Glutamatergic neuron (in vitro differentiated cells): ENCODE results near the gene GLB1L. TPM values are rescaled to one million over a fixed set of nuclear protein-coding genes. Genes with fewer than 3 reads are reported as not detected.

Experiments used
- DNase-seq: peaks from one replicate; pipeline ENCODE4 v3.0.0; 2022
- H3K27ac Mint-ChIP-seq: one replicate; pipeline ENCODE4 v1.8.0; 2020; ENCODE audit warnings: mild to moderate bottlenecking, mixed read lengths, inconsistent platforms; ENCODE audit not compliant: unreplicated experiment
- H3K27me3 Mint-ChIP-seq: one replicate; pipeline ENCODE4 v1.8.0; 2020; ENCODE audit warnings: mild to moderate bottlenecking, moderate library complexity, mixed read lengths, inconsistent platforms; ENCODE audit not compliant: unreplicated experiment
- H3K36me3 Mint-ChIP-seq: one replicate; pipeline ENCODE4 v1.8.0; 2020; ENCODE audit warnings: mild to moderate bottlenecking, mixed read lengths, inconsistent platforms; ENCODE audit not compliant: unreplicated experiment
- H3K4me1 Mint-ChIP-seq: one replicate; pipeline ENCODE4 v1.8.0; 2020; ENCODE audit warnings: mild to moderate bottlenecking, low read depth, mixed read lengths, inconsistent platforms; ENCODE audit not compliant: unreplicated experiment
- H3K4me3 Mint-ChIP-seq: one replicate; pipeline ENCODE4 v1.8.0; 2020; ENCODE audit warnings: mild to moderate bottlenecking, mixed read lengths, inconsistent platforms; ENCODE audit not compliant: unreplicated experiment
- H3K9me3 Mint-ChIP-seq: one replicate; pipeline ENCODE4 v1.8.0; 2020; ENCODE audit warnings: mild to moderate bottlenecking, moderate library complexity, mixed read lengths, inconsistent platforms; ENCODE audit not compliant: unreplicated experiment
- total RNA-seq: library from RNA; stranded (reverse); fragmentation: NEBNext Ultra II Directional; extraction: Animal tissue kit (Norgen Biotek cat#: 25700); gene quantifications from one replicate; pipeline ENCODE4 v1.2.1, GENCODE V29; 2021; ENCODE audit not compliant: unreplicated experiment
- TF ChIP-seq, protein P1 (sequence below): fragments of 200-600 bp; sonication (generic); IDR thresholded peaks from one replicate; pipeline ENCODE4 v1.5.0; 2021; ENCODE audit not compliant: partially characterized antibody, unreplicated experiment

Gene GLB1L
- total RNA-seq, 1 donor from 2014 or later: 6.2 TPM

DNA sequence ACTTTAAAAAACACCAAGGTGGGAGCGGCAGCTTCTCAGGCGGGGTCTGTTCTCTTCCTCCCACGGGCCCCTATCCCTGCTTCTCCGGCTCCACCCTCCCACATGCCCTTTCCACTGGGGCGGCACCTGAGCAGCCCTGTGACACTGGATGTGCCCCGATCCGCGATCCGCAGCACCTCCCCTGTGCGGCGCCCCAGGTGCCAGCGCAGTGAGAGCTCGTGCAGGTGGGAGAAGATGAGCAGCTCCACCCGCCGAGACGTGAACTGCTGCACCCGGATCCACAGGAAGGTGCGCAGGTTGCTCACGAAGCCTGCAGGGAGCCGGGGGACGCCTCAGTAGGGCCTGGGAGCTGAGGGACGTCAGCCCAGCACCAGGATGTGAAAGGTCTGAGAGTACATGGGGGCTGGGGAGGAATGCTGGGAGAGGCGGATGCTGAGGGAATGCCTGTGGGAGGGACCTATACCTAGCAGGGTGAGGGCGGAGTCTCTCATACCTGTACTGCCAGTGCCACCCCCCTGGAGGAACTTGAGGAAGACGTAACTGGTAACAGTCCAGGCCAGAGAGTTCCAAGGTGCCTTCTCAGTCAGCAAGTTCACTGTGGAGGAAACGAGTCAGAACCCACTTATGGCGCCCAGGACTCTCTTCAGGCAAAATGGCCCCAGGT lies 29.2 kb downstream of the GLB1L start:
- Mint-ChIP-seq H3K4me3 (no peak overlapping the region), H3K27me3 (peaks cover 7% of the 10 kb centered on the region), H3K27ac (no peak overlapping the region), H3K4me1 (peaks cover 11% of the 10 kb centered on the region), H3K9me3 (peaks cover 15% of the 10 kb centered on the region), H3K36me3 (no peaks in the 10 kb centered on the region)
- TF ChIP-seq, protein P1, sequence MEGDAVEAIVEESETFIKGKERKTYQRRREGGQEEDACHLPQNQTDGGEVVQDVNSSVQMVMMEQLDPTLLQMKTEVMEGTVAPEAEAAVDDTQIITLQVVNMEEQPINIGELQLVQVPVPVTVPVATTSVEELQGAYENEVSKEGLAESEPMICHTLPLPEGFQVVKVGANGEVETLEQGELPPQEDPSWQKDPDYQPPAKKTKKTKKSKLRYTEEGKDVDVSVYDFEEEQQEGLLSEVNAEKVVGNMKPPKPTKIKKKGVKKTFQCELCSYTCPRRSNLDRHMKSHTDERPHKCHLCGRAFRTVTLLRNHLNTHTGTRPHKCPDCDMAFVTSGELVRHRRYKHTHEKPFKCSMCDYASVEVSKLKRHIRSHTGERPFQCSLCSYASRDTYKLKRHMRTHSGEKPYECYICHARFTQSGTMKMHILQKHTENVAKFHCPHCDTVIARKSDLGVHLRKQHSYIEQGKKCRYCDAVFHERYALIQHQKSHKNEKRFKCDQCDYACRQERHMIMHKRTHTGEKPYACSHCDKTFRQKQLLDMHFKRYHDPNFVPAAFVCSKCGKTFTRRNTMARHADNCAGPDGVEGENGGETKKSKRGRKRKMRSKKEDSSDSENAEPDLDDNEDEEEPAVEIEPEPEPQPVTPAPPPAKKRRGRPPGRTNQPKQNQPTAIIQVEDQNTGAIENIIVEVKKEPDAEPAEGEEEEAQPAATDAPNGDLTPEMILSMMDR: no peak
- DNase-seq: no peak

DNA sequence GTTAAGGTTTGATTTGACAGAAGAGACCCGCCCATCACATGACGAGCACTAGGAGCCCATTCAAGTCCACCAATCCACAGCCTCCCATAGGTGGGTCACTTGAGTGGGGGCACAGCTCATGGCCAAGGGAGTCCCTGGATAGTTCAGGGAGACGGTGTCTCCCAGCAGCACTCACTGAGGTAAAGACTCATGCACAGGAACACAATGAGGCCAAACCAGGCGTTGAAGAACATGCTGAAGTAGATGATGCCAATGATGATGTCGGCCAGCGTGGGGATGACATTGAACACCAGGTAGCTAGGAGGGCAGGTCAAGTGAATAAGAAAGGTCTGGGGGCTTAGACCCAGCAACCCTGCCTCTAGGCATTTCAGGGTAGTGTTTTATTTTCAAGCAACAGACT lies 30.5 kb downstream of the GLB1L start:
- no peaks in the 10 kb centered on the region for H3K36me3 Mint-ChIP-seq
- peaks cover 11% of the 10 kb centered on the region for H3K4me1 Mint-ChIP-seq
- H3K9me3 Mint-ChIP-seq: peaks cover 15% of the 10 kb centered on the region
- peaks cover 7% of the 10 kb centered on the region for H3K27me3 Mint-ChIP-seq
- H3K27ac Mint-ChIP-seq: no peak overlapping the region
- H3K4me3 Mint-ChIP-seq: no peak overlapping the region
- TF ChIP-seq, protein P1: no peak
- no peak for DNase-seq

DNA sequence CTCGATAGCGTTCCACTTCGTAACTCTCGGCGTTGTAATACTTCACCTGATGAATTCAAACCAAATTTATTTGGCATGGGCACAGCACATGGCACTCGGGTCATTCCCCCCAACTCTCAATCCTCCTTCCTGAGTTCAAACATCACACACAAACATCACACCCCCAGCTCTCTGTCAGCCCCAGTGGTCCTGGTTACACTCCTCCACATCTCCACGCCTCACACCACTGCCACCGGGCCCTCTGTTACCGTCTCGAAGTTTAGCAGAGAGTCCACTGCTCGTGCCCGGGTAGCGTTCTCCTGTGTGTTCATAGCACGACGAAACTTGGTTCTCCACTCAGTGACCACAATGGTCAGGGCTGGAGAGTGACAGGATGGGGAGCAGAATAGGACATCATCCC lies 31.1 kb downstream of the GLB1L start:
- H3K27ac Mint-ChIP-seq: no peak overlapping the region
- peaks cover 7% of the 10 kb centered on the region for H3K27me3 Mint-ChIP-seq
- peaks cover 11% of the 10 kb centered on the region for H3K9me3 Mint-ChIP-seq
- TF ChIP-seq, protein P1: no peak
- peaks cover 8% of the 10 kb centered on the region for H3K4me1 Mint-ChIP-seq
- DNase-seq: no peak
- no peaks in the 10 kb centered on the region for H3K36me3 Mint-ChIP-seq
- no peak overlapping the region for H3K4me3 Mint-ChIP-seq

DNA sequence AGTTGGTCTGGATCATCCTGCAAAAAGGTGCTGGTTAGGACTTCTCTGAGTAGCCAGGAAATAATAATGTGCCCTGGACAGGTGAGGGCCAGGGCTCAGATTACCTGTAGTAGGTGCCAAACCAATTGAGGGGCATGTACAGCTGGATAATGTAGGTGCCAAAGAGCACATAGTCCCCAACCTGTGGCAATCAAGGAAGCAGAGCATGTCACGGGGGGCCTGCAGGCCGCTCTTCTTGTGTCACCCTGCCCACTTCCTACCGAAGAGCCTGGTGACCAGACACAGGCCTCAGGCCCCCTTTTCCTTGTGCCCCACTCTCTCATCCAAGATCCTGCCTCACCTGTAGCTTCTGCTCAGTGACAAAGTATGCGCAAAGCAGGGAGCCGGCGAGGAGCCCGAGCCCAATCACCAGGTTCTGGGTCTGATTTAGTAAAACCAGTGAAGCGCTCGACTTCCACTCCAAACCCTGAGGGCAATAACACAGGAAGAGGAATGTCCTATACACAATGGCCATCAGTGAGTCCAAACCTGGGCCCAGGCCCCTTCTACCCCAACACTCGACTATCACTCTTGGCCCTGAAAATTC lies 31.7 kb downstream of the GLB1L start:
- peaks cover 7% of the 10 kb centered on the region for H3K27me3 Mint-ChIP-seq
- H3K4me1 Mint-ChIP-seq: peaks cover 6% of the 10 kb centered on the region
- no peak overlapping the region for H3K27ac Mint-ChIP-seq
- DNase-seq: no peak
- peaks cover 12% of the 10 kb centered on the region for H3K9me3 Mint-ChIP-seq
- no peaks in the 10 kb centered on the region for H3K36me3 Mint-ChIP-seq
- no peak overlapping the region for H3K4me3 Mint-ChIP-seq
- TF ChIP-seq, protein P1: no peak

DNA sequence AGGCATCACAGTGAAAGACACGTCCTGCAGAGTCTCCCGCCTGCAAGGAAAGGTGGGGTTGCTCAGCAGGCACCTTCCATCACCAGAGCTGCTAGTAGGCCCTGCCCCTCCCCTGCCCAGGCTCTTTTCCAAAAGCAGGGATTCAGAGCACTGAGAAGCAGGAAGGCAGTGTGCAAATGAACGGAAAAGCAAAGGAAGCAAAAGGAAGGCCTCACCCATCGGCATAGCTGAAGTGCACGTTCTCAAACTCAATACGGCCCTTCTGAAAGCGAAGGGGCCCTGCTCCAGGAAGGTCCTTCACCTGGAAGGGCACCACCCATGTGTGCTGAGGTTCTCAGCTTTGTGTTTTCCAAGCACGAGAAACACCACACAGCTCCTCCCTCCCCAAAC lies 32.2 kb downstream of the GLB1L start:
- H3K4me1 Mint-ChIP-seq: peaks cover 6% of the 10 kb centered on the region
- H3K9me3 Mint-ChIP-seq: peaks cover 12% of the 10 kb centered on the region
- no peak overlapping the region for H3K4me3 Mint-ChIP-seq
- peaks cover 7% of the 10 kb centered on the region for H3K27me3 Mint-ChIP-seq
- DNase-seq: no peak
- no peaks in the 10 kb centered on the region for H3K36me3 Mint-ChIP-seq
- H3K27ac Mint-ChIP-seq: no peak overlapping the region
- TF ChIP-seq, protein P1: no peak
